RCC 7860 (cell line): Measurements from ENCODE around the gene CAMKMT.

Experiments used
- DNase-seq: peaks from one replicate; pipeline ENCODE4 v3.0.0-alpha.2; 2015; ENCODE audit warnings: low spot score
- FAIRE-seq: peaks from 2 replicates; lab custom pipeline; 2012; peaks lifted over from hg19 to GRCh38; lab: Jason Lieb, UNC

Gene CAMKMT

DNA sequence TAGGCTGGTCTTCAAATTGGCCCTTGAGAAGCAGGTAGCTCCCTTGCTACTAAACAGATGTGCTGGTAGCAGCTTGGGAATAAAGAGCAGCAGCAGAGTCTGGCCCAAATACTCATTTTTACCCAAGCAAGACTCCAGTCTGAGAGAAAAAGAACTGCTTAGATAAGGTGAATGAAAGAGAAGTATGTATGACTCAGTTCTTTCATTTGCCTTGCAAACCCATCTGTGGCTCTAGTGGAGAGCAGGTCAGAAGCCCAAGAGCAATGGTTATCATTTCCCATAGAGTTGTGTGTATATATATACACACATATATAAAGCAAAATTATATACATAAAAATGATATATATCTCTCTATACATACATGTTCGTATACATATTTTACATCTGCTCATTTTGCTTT, 80.3 kb downstream of the CAMKMT start:
- no peak for FAIRE-seq
- DNase-seq, result no peak

- DNase-seq, result no peak
- FAIRE-seq, result no peak
These were observed 81.8 kb downstream of the CAMKMT start for GRCh38 chr2:44443517-44443916.

- FAIRE-seq (no peak), DNase-seq (no peak)
These were observed 83.1 kb downstream of the CAMKMT start for GRCh38 chr2:44444881-44445280.

DNA sequence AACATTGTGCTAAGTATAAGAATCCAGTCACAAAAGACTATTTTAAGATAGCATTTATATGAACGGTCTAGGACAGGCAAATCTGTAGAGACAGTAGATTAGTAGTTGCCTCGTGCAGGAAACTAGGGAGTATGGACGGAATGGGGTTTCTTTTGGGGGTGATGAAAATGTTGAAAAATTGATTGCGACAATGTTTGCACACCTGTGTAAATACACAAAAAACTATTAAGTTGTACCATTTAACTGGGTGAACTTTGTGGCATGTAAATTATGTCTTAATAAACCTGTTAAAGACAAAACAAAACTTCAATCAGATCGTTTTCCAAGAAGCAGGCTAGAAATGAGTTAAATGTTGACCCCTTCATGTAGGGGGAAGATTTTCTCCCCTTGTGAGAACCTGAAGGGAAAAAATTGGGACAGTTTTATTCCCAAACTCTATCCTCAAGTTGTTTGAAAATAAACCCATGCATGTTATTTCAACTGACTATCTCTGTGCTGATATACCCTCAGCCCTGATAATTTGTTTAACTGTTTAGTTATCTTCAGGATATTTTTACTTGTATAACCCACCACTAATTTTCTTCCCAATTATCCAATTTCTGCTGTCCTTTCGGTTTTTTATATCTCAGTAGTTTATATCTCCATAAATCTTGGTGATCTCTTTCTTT, 87.2 kb downstream of the CAMKMT start:
- FAIRE-seq, result no peak

GRCh38 chr2:44450082-44450481, 88.3 kb downstream of the CAMKMT start:
- no peak for DNase-seq
- FAIRE-seq, result no peak

More for the DNA sequence above, 87.2 kb downstream of the CAMKMT start:
- no peak for DNase-seq

DNA sequence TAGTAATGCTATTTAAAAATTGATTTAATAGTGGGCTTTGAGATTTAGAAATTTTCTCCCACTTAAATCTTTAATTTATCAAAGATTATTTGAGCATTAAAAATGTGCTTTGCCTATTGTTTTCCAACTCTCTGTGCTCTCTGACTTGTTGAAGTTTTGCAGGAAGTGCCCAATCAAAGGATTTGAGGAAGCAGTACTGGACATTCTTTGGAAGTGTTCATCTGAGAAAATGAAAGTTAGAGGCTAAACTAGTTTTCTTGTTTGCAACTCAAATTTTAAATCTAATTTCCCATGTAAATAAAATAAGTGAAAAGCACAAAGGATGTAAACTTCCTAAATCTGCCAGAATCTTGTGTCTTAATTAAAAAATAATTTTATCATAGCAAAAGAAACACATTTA, 89.1 kb downstream of the CAMKMT start:
- DNase-seq, result no peak

GRCh38 chr2:44452069-44452583, 90.4 kb downstream of the CAMKMT start:
- no peak for DNase-seq
- no peak for FAIRE-seq

More for the DNA sequence above, 89.1 kb downstream of the CAMKMT start:
- peak; percentile 12 for FAIRE-seq

GRCh38 chr2:44453259-44453658, 91.5 kb downstream of the CAMKMT start:
- DNase-seq (no peak), FAIRE-seq (no peak)

GRCh38 chr2:44455877-44456276, 94.1 kb downstream of the CAMKMT start:
- DNase-seq (no peak), FAIRE-seq (no peak)

GRCh38 chr2:44456946-44457345, 95.2 kb downstream of the CAMKMT start:
- DNase-seq (no peak), FAIRE-seq (no peak)

GRCh38 chr2:44459739-44460138, 98.0 kb downstream of the CAMKMT start:
- no peak for DNase-seq
- no peak for FAIRE-seq

- FAIRE-seq, result no peak
- no peak for DNase-seq
These were observed 101.4 kb downstream of the CAMKMT start for GRCh38 chr2:44462934-44463849.

DNA sequence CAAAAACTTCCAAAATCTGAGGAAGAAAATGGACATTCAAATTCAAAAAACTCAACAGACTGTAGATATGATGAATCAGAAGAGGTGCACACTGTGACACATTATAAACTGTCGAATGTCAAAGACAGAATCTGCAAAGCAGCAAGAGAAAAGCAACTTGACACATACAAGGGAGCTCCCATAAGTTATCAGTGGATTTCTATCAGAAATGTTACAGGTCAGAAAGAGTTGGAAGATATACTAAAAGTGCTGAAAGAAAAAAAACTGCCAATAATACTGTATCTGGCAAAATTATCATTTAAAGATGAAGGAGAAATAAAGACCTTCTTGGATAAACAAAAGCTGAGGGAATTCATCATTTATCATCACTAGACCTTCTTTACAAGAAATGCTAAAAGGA, 102.7 kb downstream of the CAMKMT start:
- DNase-seq (no peak), FAIRE-seq (no peak)

- FAIRE-seq, result no peak
These were observed 108.4 kb downstream of the CAMKMT start for GRCh38 chr2:44470151-44470550.

DNA sequence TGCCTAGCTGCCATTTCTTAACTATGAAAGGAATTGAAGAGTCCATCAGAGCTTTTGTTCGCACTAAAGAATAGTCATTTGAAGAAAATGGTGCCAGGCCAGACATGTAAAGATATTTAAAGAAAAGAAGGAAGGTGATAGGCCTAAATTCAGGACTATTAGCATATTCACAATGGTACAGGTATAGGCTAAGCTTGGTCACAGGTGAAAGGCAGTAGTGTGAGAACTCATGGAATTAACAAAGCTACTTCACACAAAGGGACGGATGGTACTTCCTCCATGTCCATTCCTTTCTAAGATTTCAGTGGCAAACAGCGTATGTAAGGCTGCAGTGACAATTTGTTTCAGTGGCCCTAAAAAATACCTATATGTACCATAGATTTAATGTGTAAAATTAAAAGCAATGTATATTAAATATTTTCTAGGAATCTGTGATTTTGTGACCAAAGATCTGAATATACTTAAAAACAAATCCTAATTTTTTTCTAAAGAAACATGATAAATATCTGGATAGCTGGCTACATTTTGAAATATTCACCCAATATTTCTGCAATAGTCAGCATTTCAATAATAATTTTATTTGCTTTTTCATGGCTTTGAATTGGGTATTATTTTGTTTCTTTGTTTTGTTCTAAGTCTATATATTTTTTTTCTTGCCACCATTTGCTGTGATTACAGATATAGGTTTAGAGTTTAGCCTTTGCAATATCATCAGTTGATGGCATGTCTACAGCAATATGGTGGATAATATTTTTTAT, 116.1 kb downstream of the CAMKMT start:
- no peak for FAIRE-seq
- DNase-seq, result no peak

More at GRCh38 chr2:44470151-44470550, 108.4 kb downstream of the CAMKMT start:
- DNase-seq, result no peak

DNA sequence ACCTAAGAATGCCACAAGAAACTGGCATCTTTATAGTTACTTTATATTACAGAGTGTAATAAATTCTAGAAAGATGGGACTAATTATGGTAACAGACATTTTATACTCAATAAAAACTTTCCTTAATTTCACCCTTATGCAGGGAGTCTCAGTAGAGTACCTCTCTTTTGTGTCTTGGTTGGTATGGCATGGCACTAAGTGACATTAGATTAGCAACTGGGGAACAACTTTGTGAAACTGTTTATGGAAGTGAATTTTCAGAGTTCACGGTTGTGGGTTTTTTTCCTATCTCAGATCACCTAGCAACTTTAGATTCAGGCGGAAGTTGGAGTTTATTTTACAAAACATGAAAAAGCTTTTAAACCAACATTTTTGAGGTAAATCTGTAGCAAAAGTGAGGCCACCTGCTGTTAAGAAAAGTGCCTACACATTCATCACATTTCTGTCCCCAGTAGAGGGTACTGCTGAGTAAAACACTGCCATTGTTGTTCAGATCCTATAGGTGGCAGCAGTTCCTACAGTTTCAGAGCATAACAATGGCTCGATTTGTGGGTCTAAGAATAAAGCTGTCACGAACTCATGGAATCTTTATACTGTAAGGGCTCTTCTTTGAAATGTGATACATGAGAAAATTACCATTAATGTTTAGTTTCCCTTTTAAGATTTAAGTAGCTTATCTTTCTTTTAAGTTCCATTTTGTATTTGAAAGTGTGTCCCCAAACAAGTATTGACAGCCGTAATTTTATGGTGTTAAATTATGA, 117.6 kb downstream of the CAMKMT start:
- DNase-seq, result peak; percentile 83
- peak; percentile 92 for FAIRE-seq

- FAIRE-seq (no peak), DNase-seq (no peak)
These were observed 118.3 kb downstream of the CAMKMT start for GRCh38 chr2:44480068-44480467.

DNA sequence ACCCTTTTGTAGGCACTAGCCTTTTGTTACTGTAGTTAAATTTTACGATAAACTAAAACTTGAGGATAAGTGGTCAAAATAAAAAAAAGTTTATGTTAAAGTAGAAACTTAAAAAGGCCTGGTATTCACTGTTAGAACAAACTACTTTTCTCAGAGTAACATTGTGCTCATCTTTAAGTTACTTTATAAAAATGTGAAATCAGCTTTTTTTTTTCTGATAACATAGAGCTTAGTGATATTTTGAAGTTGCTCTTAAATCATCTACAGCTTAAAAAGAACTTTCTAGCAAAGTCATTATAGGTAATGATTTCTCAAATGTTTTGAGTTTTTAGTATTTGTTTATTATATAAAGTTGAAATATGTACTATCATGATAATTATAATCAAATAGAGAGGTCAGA, 125.3 kb downstream of the CAMKMT start:
- DNase-seq (no peak), FAIRE-seq (no peak)

DNA sequence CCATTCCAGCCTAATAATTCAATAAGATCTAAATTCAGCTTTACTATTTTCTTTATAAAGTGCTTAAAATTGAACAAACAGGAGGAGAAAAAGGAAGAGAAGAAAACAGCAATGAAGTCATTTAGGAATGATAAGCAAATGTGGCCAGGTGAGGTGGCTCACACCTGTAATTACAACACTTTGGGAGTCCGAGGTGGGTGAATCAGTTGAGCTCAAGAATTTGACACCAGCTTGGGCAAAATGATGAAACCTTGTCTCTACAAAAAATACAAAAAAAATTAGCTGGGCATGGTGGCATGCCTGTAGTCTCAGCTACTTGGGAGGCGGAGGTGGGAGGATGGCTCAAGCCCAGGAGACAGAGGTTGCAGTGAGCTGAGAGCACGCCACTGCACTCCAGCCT, 129.0 kb downstream of the CAMKMT start:
- DNase-seq (no peak), FAIRE-seq (no peak)

- DNase-seq, result no peak
- no peak for FAIRE-seq
These were observed 132.3 kb downstream of the CAMKMT start for GRCh38 chr2:44494006-44494405.
